Inflammatory macrophage treated with lipopolysaccharide for 1 hour (primary cell): ENCODE data around the gene CNTNAP5.

Source experiments
- DNase-seq, 2 donors: peaks; one replicate each; pipeline ENCODE4 v3.0.0-alpha.2; 2020 to 2022

CNTNAP5 gene

GRCh38 chr2:124485659-124486058 is 460.6 kb downstream of the CNTNAP5 start:
- DNase-seq: no peak

GRCh38 chr2:124489686-124490085 is 464.6 kb downstream of the CNTNAP5 start:
- no peak for DNase-seq

DNA sequence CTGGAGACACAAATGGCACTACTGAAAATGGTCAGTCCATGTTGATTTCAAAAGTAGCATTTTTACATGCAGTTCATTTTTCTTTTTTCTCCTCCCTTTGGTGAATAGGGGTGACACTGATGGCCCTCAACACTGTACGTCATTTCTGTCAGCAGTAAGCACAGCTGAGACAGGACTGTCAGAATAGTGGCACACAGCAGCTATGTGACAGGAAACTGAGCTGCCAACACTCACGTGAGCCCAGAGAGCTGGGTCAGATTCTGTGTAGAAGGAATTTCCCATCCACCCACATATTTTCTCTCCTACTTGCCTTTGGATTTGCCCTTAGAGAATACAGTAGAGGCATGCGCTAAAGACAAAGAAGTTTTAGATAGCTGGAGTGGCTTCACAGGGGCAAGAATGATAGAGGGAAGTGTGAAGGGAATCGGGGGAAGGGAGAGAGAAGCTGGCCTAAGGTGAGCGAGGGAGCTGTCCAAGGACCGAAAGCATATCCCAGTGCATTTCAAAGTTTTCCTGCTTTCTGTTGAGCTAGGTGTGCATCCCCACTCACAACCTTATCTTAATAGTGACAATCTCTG is 476.6 kb downstream of the CNTNAP5 start:
- no peak for DNase-seq

DNA sequence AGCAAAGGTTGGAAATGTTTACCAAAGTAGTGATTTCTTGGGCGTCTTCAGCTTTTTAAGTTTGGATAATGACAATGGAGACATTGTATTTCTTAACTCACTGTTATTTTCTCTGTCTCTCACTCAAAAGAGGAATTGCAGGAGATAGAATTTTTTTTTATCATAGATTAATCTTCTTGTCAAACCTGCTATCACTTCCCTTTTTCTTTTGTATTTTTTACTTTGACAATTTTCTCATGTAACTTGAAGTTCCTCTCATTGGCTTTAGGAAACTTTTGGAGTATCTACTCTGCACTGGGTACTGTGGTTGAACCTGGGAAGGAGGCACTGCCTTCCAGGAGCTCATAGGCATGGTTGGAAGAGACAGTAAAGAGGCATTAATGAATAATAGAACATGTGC is 489.1 kb downstream of the CNTNAP5 start:
- no peak for DNase-seq

DNA sequence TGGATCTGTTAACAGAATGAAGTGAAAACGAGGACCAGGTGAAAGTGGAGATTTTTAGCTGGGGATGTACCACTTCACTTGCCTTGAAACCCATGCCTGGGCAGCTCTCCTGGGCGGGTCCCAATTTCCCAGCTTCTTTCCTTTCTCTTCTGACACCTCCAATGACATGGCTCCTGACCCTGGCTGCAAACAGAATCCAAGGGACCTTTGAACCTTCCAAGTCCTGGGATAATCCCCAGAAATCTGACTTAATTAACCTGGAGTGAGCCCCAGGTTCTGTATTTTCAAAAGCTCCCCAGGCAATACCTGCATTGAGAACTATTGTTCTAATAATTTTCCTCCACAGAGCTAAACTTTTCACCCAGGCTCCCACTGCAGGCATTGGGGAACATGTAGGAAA is 495.9 kb downstream of the CNTNAP5 start:
- DNase-seq: no peak

GRCh38 chr2:124523096-124523495 is 498.0 kb downstream of the CNTNAP5 start:
- DNase-seq: no peak

DNA sequence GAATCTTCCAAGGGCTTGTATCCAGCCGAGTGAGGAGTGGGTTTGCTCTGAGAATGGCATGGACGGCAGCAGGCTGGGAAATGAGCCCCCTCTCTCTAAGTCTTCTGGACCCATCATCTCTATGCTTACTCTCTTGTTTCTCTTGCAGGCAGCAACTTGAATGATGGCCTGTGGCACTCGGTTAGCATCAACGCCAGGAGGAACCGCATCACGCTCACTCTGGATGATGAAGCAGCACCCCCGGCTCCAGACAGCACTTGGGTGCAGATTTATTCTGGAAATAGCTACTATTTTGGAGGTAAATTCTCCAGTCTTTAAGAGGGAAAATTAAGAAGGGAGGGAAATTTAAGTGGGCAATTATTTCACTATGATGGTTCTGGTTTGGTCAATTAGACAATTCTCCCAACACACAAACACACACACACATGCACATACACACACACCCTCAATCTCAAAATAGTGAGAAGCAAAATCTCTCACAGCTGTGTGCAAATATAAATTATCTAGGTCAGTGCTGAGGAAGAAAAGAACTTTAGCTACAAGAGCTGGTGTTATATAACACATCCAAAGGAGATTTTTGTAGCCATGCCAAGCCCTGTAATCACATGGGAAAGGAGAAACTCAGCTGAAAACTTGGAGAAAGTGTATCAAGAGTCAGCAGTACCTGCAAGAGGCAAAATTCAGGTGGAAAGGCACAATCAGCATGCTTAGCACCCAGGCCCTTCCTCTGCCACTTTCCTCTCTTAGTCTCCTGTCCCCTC is 499.2 kb downstream of the CNTNAP5 start:
- DNase-seq: no peak

- no peak for DNase-seq
Measured at GRCh38 chr2:124526221-124526620, 501.1 kb downstream of the CNTNAP5 start.

GRCh38 chr2:124530203-124530602 is 505.1 kb downstream of the CNTNAP5 start:
- DNase-seq: no peak

- DNase-seq: no peak
Measured at GRCh38 chr2:124533226-124533954, 508.3 kb downstream of the CNTNAP5 start.

GRCh38 chr2:124534028-124534427 is 508.9 kb downstream of the CNTNAP5 start:
- DNase-seq: no peak

GRCh38 chr2:124535816-124536215 is 510.7 kb downstream of the CNTNAP5 start:
- DNase-seq: no peak

GRCh38 chr2:124536591-124536990 is 511.5 kb downstream of the CNTNAP5 start:
- DNase-seq: no peak

- DNase-seq: no peak
Measured at GRCh38 chr2:124538549-124538948, 513.5 kb downstream of the CNTNAP5 start.

GRCh38 chr2:124540805-124541204 is 515.7 kb downstream of the CNTNAP5 start:
- DNase-seq: no peak

- no peak for DNase-seq
Measured at GRCh38 chr2:124542932-124543640, 518.0 kb downstream of the CNTNAP5 start.

- DNase-seq: no peak
Measured at GRCh38 chr2:124547700-124548099, 522.6 kb downstream of the CNTNAP5 start.

DNA sequence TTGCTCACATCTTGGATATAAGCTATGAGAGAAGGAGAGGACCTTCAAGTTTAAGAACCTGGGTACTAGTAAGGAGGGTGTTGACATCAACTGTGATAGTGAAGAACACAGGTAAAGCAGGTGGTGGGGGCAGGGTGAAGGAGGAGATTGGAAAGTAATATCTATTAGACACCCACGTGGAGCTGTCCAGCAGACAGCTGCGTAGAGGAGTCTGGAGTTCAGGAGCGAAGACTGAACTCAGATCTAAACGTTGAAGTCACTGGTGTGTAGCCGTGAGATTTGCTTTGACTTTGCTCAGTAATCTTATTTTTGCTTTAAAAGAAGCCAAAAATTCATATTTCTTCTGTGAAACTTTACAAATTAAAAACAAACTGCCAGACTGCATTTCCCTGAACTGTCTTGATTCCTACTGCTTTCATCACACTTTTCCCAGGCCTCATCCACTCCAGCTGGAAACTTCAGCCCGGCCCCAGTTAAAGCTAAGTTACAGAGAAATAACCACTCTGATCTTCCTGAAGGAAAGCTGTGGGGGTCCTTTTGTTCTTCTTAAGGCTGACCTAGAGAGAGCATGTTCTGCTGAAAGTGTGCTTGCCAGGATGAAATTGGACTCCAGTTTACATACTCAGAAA is 533.3 kb downstream of the CNTNAP5 start:
- no peak for DNase-seq

DNA sequence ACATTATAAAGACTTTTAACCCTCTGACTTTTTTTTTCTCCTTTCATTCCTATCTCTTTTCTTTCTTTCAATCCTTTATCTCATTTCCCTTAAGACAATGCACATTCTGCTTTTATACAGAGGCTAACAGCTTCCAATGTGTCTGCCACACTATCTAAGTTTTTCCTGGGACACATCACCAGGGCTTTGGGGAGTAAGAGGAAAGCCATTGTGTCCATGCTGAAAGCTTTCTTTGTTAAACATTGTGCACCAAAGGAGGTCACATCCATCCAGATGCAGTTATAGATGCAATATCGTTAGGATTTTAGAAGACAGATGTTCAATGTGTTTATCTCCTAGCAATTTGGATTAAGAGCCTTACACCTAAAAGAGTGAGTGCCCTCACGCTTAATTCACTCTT is 534.1 kb downstream of the CNTNAP5 start:
- DNase-seq: no peak

- DNase-seq: no peak
Measured at GRCh38 chr2:124560592-124561112, 535.6 kb downstream of the CNTNAP5 start.

GRCh38 chr2:124561486-124561885 is 536.4 kb downstream of the CNTNAP5 start:
- DNase-seq: no peak

- DNase-seq: no peak
Measured at GRCh38 chr2:124563426-124563825, 538.3 kb downstream of the CNTNAP5 start.

GRCh38 chr2:124566518-124566970 is 541.5 kb downstream of the CNTNAP5 start:
- no peak for DNase-seq
